NAMALWA (cell line): ENCODE measurements around the gene NFATC1.

Experiments
- DNase-seq: peaks from one replicate; pipeline ENCODE4 v3.0.0-alpha.2; 2015; ENCODE audit warnings: low spot score

The NFATC1 gene

DNA sequence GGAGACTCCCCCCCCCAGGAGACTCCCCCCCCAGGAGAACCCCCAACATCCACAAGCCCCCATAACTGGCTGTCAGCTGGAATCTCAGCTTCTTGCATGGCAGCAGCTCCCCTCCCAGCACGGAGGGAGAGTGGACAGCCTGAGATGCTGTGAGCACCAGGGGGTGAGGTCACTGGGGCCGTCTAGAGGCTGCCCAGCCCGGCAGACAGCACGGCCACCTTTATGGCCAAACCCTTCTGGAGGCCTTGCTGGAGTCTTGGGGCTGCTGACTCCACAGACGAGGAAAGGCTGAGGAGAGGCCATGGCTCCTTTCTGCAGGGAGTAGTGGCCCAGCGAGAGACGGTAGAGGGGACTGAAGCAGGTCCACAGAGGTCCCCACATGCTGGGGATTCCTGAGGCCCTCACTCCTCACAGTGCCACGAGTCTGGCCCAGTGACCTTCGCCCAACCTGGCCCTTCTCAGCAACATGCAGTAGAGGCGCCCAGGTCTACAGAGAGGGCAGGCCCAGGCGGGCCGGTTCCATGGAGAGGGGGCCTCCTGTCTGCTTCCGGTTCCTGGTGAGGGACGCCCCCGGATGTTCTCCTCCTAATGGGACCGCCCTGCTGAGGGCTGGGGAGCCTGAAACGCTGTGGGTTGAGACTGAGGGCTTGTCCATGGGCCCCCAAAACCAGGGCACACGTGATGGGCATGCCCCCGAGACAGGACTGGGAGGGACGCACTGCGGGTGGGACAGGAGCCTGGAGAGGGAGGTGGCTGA lies 161.3 kb downstream of the NFATC1 start:
- no peak for DNase-seq

DNA sequence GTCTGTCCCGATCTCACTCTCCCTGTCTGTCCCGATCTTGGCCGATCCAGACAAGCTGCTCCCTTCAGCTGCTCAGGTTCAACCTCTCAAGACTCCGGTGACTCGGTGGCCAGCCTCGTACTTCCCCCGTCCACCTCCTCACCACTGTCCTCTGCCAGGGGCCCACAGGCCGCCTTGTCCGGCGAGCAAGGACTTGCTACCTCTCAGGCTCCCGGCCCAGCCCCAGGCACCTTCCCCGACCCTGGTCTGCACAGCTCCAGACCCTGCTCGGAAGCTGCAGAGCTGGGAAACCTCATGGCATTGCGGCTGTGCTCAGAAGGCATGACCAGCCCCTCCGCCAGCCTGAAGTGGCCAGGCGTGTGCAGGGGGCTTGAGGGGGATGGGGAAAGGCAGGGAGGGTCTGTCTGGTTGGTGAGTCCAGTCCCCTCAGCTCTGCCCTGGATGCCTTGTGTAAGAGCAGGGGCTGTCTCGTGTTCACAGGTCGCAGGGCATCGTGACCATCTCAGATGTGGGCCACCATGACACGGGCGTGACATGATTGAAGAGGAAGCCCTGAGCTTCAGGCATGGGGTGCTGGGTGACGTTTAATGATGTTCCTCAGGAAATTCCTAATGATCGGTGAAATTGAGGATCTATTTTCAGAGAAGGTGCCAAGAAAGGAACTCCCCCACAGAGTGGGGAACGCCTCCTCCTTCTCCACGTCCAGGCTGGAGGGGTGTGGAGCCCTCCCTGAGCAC lies 162.6 kb downstream of the NFATC1 start:
- no peak for DNase-seq

DNA sequence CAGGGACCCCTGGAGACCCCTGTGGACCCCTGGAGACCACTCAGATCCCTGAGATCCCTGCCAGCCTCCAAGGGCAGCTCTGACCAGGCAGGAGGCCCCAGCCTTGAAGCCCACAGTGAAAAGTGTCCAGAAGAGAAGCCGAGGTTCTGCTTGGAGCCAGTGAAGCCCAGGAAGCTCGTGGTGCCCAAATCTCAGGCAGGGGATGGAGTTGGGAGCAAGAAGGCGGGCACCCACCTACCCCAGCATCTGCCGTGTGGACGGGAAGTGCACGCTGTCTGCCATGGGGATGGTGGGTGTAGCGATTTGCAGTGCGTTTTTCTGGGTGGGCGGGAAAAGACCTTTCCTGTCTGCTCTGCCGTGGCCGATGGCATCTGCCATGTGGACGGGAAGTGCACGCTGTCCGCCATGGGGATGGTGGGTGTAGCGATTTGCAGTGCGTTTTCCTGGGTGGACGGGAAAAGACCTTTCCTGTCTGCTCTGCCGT lies 163.2 kb downstream of the NFATC1 start:
- DNase-seq: no peak

DNA sequence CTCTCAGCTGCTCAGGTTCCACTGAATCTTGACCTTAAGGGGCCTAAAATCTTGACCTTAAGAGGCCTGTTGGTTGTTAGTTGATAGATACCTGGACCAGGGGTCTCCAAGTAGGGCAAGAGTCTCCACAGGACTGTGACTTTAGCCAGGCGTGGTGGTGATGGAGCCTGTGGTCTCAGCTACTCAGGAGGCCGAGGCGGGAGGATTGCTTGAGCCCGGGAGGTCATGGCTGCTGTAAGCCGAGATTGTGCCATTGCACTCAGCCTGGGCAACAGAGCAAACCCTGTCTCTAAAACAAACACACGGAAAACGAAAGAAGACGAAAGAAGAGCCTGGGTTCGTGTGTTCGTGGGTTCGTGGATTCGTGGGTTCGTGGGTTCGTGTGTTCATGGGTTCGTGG lies 163.7 kb downstream of the NFATC1 start:
- no peak for DNase-seq

DNA sequence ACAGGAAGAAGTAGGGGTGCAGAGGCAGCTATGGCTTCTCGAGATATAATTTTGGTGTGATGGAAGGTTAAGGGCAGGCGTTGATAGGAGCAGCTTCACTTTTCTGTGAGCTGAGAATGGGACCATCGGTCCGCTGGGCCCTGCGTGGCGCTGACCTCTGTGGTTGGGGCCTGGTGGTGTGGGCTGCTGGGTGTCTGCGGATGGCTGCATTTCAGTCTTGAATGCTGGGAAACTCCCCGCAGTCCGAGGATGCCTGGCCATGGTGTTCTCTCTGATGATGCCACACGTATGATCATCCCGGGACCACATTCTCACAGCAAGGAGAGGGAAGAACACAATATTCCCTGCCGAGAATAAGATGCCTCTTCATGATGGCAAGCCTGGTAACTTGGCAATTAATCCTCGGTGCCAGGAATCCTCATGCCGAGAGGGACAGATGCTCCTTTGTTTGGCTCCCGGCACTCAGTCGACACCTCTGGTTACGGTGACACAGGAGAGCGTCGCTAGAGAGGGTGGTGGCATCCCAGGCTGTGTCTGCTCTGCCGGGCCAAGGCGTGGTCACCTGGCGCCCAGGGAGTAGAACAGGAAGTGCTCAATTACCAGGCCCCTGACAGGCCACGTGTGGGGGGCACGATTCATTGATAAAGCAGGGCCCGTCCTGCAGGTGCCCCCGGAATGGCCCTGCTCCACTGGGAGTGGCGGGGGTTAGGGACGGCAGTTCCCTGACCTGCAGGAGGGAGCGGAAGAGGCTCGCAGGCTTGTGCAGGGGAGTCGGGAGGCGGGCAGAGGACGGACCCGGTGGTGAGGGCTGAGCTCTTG lies 164.5 kb downstream of the NFATC1 start:
- no peak for DNase-seq

DNA sequence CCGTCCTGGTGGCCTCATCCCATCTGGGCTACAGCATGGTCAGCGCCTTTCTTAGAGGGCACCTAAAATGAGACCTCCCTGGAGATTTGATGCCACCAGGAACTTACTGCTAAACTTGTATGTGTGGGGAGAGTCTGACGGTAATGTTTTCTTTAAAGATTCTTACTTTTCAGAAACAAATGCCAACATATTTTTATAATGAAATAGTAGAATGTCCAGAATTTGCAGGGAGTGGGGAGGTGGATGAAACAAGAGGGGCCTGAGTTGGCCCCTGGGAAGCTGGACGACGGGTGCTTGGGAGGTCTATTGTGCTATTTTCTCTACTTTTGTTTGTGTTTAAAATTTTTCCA lies 165.1 kb downstream of the NFATC1 start:
- no peak for DNase-seq

DNA sequence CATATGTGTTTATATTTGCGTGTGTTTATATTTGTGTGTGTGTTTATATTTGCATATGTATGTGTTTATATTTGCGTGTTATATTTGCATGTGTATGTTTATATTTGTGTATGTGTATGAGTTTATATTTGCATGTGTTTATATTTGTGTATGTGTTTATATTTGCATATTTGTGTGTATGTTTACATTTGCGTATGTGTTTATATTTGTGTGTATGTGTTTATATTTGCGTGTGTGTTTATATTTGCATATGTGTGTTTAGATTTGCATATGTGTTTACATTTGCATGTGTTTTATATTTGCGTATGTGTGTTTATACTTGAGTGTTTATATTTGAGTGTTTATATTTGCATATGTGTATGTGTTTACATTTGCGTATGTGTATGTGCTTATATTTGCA lies 168.2 kb downstream of the NFATC1 start:
- DNase-seq: no peak

DNA sequence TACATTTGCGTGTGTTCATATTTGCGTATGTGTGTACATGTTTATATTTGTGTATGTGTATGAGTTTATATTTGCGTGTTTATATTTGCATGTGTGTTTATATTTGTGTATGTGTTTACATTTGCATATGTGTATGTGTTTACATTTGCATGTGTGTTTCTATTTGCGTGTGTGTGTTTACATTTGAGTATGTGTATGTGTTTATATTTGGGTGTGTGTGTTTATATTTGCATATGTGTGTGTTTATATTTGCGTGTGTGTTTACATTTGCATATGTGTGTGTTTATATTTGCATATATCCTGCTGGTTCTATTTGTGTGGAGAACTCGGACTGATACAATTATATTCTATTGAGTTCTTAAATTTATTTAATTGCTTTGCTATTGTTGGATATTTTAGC lies 168.7 kb downstream of the NFATC1 start:
- DNase-seq: no peak

DNA sequence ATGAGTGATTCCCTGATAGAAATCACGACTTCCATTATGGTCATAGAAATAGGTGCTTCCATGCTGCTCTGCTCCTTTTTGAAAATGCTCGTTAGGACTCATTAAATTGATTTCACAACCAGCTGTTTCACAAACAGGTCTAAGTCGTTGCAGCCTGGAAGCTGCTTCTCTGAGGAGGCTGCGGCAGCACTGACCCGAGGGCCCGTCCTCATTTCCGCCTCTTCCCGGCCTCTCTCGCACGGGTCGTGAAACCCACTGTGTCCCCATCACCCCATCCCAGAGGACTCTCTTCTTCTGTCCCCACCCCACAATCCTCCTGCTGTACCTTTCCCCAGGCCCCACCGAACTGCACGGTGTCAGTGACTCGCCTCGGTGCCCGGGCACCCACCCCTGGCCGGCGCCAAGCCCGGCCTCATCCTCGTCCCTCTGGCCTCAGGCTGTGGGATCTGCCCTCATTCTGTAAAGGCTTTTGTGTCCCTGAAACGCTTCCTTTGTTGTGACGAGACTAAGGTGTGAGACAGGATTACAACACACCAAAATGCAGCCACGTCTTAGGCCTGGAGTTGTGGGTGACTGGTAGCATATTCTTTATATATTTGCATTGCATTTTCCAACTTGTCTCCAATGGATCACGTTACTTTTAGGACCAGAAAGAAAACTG lies 171.2 kb downstream of the NFATC1 start:
- DNase-seq: no peak

DNA sequence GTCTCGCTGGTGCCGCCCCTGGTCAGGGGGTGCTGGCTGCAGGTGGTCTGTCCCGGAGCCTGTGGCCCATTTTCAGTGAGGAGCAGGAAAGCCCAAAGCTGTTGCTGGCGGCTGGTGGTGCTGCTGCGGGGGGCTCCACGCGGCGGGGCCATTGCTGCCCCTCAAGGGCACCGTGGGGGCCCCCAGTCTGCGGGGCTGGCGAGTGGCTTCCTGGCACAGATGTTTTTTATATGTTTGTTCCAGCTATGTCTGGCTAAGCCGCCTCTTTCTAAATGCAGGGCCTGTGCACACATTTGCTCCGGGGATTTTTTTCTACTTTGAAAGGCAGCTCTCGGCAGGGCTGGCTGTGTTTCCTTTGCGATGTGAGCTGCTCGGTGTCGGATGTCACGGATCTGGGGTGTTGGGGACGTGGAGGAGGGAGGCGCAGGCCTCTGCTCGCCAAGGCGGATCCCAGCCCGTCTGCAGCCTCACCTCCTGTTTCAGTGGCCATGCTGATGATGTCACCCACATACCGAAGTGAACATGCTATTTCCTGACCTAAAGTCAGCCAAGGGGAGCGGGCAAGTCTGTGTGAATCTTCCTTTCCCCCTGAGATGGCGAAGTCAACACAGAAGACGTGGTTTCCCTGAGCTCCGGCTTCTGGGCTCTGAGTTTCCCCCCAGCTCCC lies 171.9 kb downstream of the NFATC1 start:
- DNase-seq: no peak

DNA sequence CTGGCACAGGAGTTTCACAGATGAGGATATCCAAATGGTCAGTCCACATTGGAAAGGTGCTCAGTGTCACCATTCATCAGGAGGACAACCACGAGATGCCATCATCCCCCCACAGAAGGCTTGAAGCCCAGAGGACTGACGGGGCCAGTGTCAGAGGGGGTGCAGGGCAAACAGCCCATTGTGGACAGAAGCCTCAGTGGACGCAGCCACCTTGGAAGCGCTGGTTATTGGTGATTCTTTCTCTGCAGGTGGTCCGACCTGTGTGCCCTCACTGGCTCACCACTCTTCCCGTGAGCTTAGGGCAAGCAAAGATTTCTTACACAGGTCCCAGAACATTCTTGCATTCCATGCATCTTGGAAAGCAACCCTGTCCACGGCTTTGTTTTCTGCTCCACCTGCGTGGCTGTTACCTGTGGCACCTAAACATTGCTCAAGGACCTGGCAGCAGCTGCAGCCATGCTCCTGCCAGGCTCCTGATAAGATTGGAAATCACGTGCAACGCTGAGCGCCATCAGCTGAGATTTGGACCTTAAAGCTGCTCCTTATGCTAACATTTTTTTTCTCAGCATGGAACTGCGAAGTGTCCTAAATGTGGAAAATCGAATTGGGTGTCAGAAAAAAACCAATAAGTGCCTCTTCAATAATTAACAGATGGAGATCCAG lies 172.9 kb downstream of the NFATC1 start:
- no peak for DNase-seq

DNA sequence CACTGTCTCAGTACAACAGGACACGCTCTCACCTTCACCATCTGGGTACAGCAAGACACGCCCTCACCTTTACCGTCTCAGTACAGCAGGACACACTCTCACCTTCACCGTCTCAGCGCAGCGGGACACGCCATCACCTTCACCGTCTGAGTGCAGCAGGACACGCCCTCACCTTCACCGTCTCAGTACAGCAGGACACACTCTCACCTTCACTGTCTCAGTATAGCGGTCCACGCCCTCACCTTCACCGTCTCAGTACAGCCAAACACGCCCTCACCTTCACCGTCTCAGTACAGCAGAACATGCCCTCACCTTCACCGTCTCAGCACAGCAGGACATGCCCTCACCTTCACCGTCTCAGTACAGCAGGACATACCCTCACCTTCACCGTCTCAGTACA lies 174.0 kb downstream of the NFATC1 start:
- no peak for DNase-seq

DNA sequence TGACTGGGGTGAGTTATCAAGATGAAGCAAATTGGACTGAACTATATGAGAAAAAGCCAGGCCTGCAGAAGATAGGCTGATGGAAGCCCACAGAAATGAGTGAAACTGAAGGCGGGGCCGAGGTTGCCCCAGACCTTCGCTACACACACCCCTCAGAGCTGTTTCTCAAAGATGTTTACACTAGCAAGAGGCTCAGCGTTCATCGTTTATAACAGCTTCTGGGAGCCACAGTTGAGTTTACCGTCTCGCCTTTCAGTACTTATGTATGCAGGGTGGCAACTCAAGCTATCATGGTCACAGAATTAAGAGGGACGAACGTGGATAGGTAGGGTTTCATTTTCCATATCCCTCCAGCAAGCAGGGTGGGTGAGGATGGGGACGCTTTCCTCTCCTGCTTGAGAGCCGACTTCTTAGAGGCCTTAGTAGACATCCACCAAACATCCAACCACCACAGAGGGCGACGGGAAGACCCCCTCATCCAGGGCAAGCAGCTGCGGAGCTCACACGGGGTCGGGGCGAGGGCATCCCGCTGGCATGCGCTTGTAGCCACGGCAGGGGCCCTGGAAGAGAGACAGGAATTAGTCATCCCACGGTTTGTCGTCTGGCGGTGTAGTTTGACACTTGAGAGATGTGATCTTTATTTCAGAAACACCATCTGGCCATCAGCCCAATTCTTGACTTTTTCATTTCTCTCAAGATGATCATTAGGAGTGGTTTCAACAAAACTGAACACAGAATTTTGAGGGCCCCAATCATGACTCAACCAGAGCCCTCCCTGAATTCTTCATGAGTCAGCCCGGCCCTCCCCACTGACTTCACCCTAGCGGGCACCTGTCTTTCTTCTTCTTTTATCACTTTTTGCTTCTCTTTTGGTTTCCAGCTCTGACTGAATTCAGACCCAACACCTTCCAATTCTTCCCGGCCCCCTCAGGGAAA lies 174.8 kb downstream of the NFATC1 start:
- no peak for DNase-seq

DNA sequence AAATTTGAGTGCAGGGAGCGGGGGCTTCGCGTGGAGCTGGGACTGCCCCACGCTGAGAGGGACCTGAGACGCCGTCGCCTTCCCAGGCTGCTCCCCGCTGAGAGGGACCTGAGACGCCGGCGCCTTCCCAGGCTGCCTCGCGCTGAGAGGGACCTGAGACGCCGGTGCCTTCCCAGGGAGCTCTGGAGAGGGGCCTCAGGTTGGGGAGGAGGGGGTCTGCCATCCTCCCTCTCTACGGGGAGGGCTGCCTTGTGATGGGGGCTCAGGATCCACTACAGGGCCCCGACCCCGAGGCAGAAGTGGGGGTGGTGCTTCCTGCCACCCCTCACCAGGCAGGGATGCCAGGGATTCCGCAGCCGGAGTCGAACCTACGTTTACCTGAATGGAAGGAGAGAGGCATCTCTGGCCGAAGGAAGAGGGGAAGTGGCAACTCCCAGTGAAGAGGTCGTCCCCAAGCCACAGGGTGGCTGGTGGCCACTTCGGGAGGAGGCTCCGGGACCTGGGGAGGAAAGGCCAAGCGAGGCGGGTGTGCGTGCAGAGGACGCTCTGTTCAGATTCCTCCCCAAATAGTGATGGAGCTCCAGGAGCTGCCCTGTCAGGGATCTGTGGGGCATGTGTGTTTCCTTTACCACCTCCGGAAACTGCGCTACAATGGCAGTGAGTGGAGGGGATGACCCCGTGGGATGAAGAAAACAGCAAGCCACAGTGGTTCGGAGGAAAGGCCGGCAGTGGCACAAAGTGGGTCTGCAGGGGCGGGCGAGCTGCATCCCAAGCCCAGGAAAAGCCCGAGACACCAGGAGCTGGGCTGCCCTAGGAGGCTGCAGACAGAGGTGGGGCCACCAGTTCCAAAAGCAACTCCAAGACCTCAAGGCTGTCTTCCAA lies 175.7 kb downstream of the NFATC1 start:
- no peak for DNase-seq

DNA sequence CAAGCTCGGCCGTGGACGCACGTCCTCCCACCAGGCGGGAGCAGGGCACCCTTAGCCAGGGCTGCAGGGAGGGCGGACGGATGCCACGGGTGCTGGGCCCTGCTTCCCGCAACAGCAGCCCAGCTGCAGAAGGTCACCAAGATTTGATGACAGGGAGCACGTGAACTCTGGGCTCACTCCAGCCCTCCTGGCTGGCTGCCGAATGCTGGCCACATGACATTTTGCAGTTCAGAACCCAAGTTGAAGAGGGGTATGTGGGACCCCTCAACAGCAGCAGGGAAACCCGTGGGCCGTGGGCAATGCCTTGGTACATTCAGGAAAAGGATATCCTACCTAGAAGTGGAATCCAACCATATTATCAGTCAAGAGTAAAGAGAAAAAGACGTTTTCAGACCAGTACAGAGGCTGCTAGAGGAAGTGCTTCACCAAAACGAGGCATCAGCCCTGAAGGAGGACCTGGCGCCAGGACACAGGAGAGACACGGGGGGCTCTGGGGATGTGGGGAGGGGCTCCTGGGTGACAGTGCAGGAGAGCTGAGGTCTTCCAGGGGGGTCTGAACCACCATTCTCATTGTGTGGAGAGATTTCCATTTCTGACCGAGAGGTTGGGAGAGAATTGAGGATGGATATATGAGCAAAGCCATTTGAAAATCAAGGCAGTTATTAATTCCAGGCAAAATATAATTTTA lies 176.5 kb downstream of the NFATC1 start:
- no peak for DNase-seq

DNA sequence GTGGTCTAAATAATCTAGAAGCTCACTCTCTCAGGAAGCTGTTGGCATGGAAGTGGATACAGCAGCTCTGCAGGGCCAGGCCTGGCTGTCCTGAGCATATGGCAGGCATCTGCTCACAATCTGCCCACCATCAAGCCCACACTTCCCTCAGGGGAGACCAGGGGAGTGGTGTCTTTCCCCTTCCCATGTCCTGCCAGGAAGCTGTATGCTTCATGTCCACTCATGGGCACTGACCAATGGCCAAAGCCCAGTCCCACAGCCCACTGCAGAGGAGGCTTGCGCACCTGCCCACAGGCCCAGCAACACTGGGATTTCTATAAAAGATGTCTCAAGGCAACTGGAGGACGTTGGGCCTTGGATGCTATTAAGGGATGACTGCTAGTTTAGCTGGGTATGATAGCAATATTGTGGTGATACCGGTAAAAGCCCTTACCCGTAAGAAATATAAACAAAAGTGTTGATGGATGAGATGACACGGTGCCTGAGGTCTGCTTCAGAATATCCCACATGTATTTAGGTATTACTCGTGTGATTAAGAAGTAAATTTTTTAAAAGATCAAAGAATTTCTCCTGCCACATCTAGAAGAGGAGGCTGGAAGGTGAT lies 177.2 kb downstream of the NFATC1 start:
- DNase-seq: no peak

DNA sequence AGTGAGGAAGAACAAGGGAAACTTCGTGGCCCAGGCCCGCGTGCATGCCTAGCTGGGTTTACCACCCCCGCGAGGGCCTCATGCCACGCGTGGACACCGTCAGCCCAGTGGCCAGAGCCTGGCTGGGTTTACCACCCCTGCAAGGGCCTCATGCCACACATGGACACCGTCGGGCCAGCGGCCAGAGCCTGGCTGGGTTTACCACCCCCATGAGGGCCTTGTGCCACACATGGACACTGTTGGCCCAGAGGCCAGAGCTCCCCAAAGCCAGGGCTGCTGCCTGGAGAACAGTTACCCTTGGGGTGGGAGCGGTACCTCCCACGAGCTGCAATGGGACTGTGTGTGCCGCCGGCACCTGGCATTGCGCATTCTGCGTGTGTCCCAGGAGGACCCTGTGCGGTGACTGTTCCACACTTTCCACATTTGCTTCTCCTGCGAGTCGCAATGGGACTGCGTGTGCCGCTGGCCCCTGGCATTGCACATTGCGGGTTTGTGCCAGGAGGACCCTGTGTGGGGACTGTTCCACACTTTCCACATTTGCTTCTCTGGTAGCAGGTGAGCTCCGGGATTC lies 178.3 kb downstream of the NFATC1 start:
- DNase-seq: no peak
